ENCODE measurements around the gene CCDC24.

CCDC24 gene

DNA sequence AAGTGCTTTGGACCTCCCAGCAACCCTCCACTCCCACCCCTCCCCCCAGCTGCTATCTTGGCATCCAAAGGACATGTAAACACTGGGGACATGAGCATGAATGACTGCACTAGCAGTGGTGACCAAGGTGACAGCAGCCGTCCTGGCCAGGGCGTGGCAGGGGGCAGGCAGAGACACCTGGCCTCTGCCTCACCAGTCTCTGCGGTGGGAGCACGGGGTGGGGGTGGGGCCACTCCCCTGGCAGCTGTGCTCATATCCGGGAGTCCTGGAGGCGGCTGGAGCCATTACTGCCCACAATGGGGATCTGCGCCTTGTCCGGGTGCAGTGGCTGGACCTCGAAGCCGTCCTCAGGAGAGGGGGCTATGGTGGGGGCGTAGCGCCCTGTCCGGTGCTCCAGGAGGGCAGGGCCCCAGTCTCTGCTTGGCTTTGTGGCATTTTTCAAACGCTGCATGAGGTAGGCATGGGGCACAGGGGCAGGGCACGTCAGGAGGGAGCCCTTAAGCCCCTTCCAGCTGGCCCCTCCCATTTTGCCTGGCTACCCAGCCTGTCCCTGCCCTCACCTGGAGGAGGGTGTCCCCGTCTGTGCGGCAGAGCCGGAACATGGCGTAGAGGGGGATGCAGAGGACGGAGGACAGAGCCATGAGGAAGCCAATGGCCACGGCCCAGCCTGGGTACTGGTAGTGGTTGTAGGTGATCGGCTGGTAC, 6.0 kb downstream of the CCDC24 start:
- DNase-seq (ENCODE audit: low spot score): no peak

DNA sequence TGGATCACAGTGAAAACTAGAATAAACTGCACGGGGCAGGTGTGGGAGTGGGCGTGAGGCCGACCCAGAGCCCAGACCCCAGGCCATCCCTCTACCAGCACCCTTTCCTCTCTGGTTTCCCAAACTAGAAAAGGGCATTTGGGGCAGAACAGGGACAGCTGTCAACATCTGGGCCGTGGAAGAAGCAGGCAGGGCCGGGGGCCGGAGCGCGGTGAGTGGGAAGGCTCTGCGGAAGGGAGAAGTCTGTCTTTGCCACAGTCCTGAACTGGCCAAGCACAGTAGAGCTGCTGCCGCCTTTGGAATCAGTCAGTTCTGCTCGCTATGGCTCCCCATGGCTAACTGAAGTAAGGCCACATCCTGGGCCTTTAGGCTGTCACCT, 6.6 kb downstream of the CCDC24 start:
- no peak for DNase-seq (ENCODE audit: low spot score)

DNA sequence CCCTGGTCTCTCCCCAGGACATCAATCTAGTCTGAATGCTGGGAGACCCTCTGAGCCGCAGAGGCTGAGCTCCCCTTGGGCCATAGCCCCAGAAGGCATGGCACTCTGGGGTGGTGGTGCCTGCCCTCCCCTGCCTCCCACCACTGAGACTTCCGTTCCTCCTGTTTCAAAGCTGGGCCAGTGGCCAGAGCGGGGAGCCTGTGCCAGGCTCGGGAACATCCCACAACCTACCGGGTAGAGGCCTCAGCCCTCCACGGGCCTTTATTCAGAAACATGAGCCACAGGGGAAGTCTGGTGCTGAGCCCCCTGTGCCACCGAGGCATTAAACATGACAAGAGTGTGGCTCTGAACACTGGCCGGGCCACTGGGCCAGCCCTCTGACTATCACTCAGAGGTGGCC, 8.1 kb downstream of the CCDC24 start:
- DNase-seq (ENCODE audit: low spot score): no peak

DNA sequence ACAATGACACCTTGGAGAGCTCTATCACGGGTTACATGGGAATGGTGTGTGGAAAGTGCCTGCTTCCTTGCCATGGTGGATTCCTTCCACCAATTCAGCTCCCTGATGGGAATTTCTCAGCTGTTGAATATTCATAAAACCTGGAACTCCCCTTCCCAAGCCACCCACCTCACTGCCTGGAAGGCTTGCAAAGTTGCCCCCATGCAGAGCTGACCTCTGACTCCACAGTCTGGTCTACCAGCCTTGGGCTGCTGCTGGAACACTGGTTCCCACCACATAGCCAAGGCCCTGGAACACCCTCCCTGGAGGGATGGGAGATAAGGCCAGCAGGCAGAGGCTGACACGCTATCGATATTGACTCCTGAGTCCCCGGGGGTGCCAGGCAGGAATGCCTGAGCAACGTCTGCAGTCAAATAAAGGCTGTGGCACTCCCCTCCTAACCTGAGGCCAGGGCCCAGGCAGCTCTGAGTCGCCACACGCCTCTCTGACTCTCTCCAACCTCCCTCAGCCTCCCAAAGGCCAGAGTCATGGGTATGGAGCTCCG, 8.8 kb downstream of the CCDC24 start:
- no peak for DNase-seq (ENCODE audit: low spot score)

DNA sequence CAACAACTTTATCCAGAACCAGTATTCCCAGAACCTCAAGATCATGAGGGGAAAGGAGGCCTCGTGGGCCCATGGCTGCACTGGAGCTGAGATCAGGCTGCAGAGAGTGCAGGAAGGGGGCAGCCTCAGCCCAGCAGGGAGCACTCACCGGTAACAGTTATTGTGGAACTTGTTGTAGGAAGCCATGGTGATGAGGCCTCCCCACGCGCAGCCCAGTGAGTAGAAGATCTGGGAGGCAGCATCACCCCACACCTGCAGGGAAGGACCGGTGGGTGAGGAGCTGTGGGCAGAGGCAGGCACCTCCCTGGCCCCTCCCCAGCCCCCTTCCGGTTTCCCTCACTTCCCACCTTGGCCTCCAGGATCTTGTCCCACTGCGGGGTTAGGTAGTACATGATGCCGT, 10.8 kb downstream of the CCDC24 start:
- DNase-seq (ENCODE audit: low spot score): no peak

DNA sequence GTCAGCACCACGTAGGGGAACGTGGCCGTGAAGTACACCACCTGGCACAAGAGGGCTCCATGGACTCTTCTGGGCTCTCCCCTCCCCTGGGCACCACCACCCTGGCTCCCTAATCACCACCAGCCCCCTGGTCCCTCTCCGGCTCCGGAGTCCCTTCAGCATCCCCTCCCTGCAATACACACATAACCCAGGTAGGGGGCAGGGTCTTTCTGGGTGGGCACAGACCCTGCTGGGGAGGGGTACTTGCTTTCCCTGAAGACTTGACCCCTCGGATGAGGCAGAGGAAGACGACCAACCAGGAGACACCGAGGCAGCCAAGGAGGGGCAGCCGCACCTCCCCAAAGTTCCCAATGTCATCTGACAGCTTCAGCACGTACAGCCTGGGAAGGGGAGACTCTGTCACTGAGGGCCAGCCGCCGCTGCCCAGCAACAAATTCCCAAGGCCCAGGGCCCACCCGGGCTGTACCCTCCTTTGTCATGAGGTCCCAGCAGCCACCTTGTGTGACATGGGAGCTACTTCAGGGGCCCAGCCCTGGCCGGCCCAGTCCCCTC, 11.3 kb downstream of the CCDC24 start:
- no peak for DNase-seq (ENCODE audit: low spot score)

DNA sequence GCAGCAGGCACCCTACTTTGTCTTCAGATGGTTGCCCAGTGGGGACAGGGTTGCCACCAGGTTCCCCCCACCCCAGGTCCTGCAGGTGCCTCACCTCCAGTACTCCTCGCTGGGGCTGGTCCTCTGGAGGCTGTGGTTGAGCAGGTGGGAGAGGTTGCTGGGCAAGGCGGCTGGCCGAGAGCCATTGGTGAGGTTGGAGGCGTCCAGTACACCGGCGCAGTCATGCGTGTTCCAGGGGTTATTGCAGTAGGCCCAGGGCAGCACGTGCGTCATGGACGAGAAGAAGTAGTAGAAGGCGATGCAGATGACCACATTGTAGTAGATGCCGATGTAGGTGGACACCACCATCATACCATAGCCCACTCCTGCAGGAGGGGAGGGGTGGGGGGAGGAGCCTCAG, 16.9 kb downstream of the CCDC24 start:
- DNase-seq (ENCODE audit: low spot score): no peak

DNA sequence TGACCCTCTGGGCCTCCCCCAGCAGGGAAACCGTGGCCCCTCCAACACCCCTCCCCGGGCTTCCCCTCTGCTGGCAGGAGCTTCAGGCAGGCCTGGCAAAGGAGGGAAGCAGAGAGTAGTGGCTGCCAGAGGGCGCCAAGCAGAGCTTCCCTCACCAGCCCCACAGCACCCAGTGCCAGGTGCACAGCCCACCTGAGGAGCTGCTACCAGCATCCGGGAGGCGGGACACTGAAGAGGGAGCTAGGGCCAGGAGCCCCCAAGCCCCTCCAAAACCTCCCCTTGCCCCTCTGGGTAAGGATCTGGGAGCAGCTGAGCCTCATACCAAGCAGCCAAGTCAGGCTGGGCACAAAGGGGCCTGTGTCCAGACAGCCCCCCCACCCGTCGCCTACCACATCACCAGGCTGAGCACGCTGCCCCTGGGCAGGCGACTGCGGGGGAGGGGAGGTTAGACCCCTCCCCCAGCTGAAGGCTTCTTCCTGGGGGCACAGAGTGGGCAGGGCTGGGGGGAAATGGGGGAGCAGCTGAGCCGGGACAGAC, 19.6 kb downstream of the CCDC24 start:
- no peak for DNase-seq (ENCODE audit: low spot score)

DNA sequence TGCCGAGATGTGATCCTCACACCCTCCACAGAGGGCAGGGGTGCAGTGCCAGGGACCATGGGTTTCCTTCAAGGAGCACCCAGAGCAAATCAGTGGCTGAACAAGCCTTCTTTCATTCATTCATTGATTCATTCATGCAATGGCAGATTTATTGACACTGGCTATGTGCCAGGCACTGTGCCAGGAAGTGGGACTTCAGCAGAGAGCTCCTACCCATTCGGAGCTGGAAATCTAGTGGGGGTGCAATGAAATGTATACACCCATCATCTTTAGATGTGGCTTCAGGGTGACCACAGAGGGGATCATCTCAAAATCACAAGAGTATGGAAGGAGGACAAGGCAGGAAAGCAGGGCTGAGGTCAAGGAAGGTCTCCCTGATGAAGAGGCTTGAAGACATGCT, 21.0 kb downstream of the CCDC24 start:
- DNase-seq (ENCODE audit: low spot score): no peak

DNA sequence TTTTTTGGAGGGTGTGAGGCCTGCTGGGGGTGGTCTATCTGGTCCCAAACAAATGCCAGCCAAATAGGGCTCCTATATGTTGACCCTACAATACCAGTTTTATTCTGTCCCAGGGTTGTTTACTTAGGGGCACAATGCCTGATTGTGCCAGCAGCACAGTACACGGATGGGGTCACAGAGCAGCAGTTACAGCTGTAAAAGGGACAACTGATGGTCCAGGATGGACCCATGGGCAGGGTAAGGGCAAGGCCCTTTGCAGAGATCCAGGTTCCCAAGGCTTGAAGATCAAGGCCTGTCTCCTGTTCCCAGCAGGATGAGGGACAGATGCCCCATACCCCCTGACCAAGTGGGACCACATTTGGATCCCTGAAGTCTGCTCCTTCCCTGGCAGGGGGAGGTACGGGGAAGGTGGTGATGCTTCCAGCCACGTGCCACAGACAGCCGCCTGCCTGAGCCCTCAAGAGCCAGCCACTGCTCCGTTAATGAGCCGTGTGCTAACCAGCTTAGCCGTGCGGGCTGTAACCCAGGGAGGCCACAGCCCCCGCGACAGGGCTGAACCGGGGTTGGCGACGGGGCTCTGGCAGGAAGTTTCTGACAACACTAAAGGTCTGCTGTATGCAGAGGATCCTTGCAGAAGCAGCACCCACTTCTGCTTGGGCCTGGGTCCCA, 21.7 kb downstream of the CCDC24 start:
- no peak for DNase-seq (ENCODE audit: low spot score)

DNA sequence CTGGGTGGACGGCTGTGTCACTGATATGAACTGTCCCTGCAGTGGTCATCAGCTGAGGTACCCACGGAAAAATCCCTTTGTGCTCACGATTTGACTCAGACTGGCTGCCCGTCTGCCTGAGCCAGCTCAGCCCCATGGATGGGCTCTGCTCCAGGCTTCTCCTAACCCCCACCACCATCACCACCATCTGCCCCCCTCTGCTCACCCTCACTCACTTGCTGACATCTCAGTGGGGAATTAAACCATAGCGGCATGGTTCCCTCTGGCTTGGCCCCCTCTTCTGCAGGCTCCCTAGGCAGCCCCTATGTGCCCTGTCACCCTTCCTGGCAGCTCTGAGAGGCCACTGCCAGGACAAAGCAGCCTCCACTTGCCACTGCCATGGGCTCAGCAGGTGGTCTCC, 22.6 kb downstream of the CCDC24 start:
- no peak for DNase-seq (ENCODE audit: low spot score)

DNA sequence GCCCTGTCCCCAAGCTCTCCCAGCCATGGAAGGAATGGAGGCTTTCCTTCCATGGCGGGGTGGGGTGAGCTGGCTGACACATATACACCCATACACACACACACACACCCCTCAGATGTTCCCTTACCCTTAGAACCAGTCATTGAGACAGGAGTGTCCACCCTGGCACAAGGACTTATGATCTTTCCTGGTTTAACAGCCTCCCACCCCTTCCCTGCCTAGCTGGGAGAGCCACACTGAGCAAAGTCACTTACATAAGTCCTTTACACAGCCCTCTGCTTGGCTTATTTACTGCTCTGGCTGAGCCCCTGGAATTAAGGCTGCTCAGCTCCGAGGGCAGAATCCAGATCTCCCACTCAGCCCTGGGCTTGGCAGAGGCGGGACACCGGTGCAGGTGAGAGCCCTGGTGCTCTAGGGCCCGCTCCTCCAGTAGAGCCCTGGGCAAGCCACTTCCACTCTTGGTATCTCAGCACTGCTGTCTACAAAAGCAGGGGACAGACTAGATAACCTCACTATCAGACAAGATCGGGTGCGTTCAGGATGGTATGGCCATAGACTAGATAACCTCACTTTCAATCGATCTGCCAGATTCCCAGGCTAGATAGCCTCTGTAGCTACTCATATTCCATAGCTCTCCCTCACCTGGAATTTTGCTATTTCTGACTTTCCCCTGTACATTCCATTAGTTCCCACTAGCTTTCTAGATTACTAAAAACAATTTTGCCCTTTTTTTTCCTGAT, 23.1 kb downstream of the CCDC24 start:
- DNase-seq (ENCODE audit: low spot score): no peak

DNA sequence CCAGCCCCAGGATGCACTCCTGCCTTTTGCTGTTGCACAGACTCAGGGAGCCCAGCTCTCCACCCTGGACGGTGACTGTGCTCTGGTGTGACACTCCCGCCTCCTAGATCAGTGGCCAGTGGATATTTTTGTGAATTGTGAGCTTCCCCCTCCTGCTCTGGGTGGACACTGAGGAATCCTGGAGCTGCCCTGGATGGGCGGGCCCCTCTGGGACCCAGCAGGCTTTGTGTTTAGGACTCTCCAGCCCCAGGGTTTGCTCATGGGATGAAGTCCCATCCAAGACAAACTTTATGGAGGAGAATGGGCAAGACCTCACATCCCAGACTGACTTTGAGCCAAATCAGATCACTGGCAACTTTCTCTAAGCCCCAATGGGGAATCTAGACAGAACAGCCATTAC, 23.8 kb downstream of the CCDC24 start:
- no peak for DNase-seq (ENCODE audit: low spot score)

DNA sequence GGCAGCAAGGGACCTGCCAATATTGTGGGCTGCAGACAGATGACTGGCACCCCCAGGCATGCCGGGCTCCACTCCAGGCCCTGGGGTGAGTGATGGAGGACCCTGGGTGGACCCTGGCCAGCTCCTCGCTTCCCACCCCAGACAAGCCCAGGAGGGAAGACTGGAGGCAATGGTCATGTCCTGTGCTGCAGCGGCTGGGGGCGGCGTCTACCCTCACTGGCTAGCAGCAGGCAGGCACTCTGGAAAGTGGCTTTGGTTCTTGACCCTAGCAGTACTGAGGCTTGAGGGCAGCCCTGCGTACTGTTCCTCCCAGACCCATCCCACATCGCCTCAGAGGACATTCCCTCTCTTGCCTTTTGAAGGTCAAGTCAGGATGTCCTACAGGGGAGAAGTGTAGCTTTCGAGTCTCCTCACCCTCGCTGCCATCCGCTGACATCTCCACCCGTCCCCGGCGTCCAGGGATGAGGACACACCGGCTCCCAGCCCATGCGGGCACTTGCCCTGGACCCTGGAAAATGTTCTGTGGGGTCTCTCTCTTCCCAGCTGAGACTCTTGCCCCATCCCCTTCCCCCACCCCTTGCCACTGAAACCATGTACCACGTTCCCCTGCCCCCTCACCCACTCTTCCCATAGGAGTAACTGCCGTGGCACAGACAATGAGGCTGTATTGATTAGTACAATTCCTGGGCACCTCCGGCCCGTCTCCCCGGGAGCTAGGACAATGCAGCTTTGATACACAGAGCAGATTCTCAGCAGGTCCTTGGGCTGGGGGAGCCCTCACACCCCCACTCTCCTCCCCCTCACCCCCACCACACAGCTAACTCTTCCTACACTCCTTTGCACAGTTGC, 24.9 kb downstream of the CCDC24 start:
- no peak for DNase-seq (ENCODE audit: low spot score)

DNA sequence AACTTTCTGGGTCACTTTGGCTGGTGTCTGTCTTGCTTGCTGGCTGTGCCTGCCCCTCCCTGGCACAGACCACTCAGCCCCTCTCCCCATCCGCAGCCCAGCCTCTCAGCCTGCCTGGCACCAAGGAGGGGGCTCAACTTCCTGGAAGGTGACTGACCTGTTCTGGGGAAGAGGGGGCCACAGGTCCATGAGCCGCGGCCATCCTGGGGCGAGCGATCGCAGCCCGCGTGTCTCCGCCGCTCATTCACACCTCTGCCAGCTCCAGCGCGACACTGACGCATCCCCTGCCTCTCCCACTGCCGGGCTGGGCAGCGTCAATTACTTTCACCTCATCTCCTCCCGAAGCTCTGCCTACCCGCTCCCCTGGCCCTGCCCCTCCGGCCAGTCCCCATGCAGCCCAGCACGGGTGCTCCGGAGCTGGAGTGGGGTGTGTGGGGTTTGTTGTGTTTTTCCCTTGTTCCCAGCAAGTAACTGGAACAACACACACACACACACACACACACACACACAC, 25.5 kb downstream of the CCDC24 start:
- DNase-seq (ENCODE audit: low spot score): no peak

DNA sequence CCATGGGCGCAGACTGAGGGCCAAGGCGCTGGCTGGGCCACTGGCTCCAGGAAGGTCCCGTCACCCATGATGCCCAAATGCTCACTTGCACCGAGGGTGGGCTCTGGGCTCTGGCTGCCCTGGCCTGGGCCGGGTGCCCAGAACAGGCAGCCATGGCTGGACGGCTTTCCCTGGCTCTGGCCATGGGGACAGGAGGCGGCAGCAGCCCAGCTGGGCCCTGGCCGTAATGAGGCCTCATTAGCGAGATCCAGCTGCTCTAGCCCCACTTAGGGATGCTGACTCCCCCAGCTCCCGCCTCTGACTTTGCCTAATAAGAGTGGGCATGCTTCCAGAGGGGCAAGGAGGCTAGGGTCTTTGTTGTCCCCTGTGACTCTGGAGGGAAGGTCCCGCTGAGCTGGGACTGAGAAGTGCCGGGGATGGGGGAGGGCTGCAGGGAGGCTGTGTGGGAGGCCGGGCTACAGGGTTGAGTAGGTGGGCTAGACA, 28.1 kb downstream of the CCDC24 start:
- DNase-seq (ENCODE audit: low spot score): no peak

DNA sequence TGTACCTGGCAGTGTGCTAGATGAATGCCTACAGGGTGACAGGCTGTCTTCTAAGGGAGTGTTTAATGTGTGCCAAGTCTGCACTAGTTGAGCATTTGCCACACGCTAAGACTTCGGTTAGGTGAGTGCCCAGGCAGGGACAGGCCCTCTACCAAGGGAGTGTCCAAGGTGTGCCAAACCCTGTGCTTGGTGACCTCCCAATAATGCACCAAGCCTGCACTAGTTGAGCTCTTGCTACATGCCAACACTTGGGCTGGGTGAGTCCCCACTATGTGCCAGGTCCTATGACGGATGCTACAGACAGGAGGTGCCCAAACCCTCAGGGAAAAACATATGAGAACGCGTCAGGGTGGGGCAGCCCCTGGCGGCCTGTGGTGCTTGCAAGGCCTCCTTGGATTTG, 29.1 kb downstream of the CCDC24 start:
- no peak for DNase-seq (ENCODE audit: low spot score)

DNA sequence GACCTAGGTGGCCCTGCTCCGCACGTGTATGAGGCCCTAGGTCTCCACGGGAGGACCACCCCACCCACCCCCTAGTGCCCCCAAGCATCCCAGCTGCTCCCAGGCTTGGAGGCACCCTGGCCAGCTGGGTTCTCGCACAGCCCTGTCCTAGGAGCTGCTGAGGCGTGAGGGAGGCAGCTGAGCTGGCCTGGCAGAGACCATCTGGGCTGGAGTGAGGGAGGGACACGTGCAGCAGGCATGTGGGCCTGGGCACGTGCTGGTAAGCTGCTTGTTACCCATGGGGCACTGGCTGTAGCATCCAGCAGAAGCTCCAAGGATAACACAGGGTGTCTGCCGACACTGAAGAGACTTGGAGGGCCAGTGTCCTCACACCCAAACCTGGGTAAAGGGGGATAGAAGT, 29.8 kb downstream of the CCDC24 start:
- no peak for DNase-seq (ENCODE audit: low spot score)

DNA sequence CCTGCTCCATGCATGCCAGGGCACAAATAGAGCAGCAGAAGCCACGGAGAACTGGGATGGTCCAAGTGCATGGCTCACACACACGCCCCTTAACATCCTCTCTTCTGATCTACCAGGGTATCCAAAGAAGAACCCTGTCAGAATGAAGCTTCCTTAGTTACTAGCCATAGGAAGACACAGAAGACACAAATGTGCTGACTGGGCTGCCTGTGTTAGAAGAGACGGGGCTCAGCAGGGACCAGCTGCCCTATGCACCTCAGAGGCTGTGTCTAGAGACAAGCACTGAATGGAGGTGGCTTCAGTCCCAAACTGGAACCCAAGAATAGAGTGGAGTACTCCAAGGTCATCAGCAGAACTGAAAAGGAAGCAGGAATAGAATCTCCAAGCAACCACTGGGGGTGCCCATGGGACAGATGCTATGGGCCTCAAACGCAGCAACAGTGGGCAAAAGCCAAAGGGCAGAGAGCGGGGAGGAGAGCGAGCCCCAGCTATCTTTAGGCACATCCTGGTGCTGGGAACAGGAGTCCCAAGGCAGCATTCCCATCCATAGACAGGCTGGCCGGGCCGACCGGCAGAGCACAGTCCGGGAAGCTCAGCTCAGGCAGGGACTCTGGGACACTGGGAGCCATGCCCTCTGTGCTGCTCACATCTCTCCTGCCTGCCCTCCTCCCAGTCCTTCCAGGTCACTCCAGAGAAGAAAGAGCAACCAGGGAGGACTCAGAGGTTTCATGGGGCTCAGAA, 30.4 kb downstream of the CCDC24 start:
- DNase-seq (ENCODE audit: low spot score): no peak
